Measurements from ENCODE around the gene EBF3.

- TF ChIP-seq, protein P1, sequence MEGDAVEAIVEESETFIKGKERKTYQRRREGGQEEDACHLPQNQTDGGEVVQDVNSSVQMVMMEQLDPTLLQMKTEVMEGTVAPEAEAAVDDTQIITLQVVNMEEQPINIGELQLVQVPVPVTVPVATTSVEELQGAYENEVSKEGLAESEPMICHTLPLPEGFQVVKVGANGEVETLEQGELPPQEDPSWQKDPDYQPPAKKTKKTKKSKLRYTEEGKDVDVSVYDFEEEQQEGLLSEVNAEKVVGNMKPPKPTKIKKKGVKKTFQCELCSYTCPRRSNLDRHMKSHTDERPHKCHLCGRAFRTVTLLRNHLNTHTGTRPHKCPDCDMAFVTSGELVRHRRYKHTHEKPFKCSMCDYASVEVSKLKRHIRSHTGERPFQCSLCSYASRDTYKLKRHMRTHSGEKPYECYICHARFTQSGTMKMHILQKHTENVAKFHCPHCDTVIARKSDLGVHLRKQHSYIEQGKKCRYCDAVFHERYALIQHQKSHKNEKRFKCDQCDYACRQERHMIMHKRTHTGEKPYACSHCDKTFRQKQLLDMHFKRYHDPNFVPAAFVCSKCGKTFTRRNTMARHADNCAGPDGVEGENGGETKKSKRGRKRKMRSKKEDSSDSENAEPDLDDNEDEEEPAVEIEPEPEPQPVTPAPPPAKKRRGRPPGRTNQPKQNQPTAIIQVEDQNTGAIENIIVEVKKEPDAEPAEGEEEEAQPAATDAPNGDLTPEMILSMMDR (IDR thresholded peaks at IDR 0.05), result no peak
- no peak for TF ChIP-seq POLR2A (IDR thresholded peaks at IDR 0.05)
Measured at GRCh38 chr10:129887381-129887905, 76.6 kb downstream of the EBF3 start.
